ENCODE results near the gene DMD. TPM values are rescaled to one million over a fixed set of nuclear protein-coding genes. Genes with fewer than 3 reads are reported as not detected.
A peak's percentile ranks its signal among the peaks of the same experiment; 100 is the strongest.

Gene DMD
- polyA plus RNA-seq, 3 donors, result 0.23 TPM; not detected in 2

DNA sequence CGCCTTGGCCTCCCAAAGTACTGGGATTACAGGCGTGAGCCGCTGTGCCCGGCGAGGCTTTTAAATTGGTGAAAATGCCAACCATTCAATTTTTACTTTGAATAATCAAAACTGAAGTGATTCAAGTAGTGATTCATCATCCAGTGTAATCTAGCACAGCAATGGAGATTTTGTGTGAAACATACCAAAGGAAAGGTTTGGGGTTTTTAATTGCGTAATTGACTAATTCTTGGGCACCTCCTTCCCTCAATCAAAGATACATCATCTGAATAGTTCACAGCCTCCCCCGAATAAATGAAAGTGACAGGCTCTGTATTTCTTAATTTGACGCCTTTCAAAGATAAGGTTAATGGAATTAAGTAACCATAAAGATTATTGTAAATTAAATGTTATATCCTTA is 69.0 kb downstream of the DMD start:
- H3K27ac ChIP-seq (ENCODE audit: low read depth in 1 of 2, low read length in 2 of 2), result no peak overlapping the region
- Mint-ChIP-seq H3K4me1 (no peaks in the 10 kb centered on the region), H3K27ac (peak overlapping the region in 1 of 7 donors; percentile 35), H3K9me3 (peaks cover 0 to 3% (median 0%) of the 10 kb centered on the region in 7 donors), H3K36me3 (no peaks in the 10 kb centered on the region), H3K4me3 (no peak overlapping the region), H3K27me3 (ENCODE audit: low read depth in 3 of 3) (no peaks in the 10 kb centered on the region)
- DNase-seq, result no peak
- H3K79me2 ChIP-seq (ENCODE audit: insufficient read depth, low read length), result no peaks in the 10 kb centered on the region
- H3K9ac ChIP-seq (ENCODE audit: insufficient read depth, low read length, poor library complexity, severe bottlenecking), result no peak overlapping the region
- no peaks in the 10 kb centered on the region for H3K9me3 ChIP-seq (replicated peaks in 1 of 2; ENCODE audit: control insufficient read depth in 1 of 2, insufficient read depth in 1 of 2, low read length in 2 of 2)
- H3K4me2 ChIP-seq (replicated peaks; ENCODE audit: extremely low read depth, low read length, poor library complexity, severe bottlenecking), result no peak overlapping the region
- H3K4me1 ChIP-seq (ENCODE audit: control insufficient read depth in 1 of 2, insufficient read depth in 2 of 2, low read length in 2 of 2), result no peaks in the 10 kb centered on the region
- TF ChIP-seq, protein P1, sequence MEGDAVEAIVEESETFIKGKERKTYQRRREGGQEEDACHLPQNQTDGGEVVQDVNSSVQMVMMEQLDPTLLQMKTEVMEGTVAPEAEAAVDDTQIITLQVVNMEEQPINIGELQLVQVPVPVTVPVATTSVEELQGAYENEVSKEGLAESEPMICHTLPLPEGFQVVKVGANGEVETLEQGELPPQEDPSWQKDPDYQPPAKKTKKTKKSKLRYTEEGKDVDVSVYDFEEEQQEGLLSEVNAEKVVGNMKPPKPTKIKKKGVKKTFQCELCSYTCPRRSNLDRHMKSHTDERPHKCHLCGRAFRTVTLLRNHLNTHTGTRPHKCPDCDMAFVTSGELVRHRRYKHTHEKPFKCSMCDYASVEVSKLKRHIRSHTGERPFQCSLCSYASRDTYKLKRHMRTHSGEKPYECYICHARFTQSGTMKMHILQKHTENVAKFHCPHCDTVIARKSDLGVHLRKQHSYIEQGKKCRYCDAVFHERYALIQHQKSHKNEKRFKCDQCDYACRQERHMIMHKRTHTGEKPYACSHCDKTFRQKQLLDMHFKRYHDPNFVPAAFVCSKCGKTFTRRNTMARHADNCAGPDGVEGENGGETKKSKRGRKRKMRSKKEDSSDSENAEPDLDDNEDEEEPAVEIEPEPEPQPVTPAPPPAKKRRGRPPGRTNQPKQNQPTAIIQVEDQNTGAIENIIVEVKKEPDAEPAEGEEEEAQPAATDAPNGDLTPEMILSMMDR (IDR thresholded peaks at IDR 0.05), result no peak
- no peaks in the 10 kb centered on the region for H3K27me3 ChIP-seq (ENCODE audit: control insufficient read depth in 2 of 2, insufficient read depth in 2 of 2, low read length in 2 of 2)
- H3K4me3 ChIP-seq (replicated peaks in 1 of 3; ENCODE audit: low read depth in 2 of 3, low read length in 3 of 3), result no peak overlapping the region
- no CpG with 5 or more reads among the region's 8 CpGs for WGBS (ENCODE audit: insufficient coverage)
- intact Hi-C loops (cut with micrococcal nuclease), result no loop called here
- H4K20me1 ChIP-seq (ENCODE audit: insufficient read depth, low read length), result no peaks in the 10 kb centered on the region
- H3K36me3 ChIP-seq (replicated peaks in 1 of 2; ENCODE audit: control insufficient read depth in 1 of 2, insufficient read depth in 2 of 2, low read length in 2 of 2), result no peaks in the 10 kb centered on the region
- no peak overlapping the region for H2AFZ ChIP-seq (ENCODE audit: insufficient read depth, low read depth, low read length, poor library complexity, severe bottlenecking)

DNA sequence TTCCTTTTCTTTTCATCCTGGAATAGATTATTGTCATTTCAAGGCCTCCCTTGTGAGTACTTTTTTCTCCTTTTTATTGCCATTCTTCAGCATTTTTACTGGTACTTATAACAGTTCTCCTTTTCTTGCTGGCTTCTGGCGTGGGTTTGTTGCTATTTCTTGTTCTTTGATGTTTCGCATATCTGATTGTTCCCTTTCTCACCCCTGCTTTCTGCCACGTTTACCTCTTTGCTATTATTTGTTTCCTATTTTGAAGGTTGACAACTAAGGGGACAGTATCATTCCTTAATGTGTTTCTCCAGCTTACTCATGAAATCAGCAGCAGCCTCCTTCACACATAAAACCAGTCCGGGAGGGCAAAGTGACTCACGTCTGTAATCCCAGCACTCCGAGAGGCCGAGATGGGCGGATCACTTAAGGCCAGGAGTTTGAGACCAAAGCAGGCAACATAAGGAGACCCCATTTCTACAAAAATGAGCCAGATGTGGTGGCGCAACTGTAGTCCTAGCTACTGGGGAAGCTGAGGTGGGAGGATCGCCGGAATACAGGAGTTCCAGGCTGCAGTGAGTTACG is 72.6 kb downstream of the DMD start:
- Histone ChIP-seq H3K27ac (ENCODE audit: low read depth in 1 of 2, low read length in 2 of 2) (no peak overlapping the region), H3K27me3 (ENCODE audit: control insufficient read depth in 2 of 2, insufficient read depth in 2 of 2, low read length in 2 of 2) (no peaks in the 10 kb centered on the region), H3K9me3 (replicated peaks in 1 of 2; ENCODE audit: control insufficient read depth in 1 of 2, insufficient read depth in 1 of 2, low read length in 2 of 2) (no peaks in the 10 kb centered on the region), H3K4me2 (replicated peaks; ENCODE audit: extremely low read depth, low read length, poor library complexity, severe bottlenecking) (no peak overlapping the region), H2AFZ (ENCODE audit: insufficient read depth, low read depth, low read length, poor library complexity, severe bottlenecking) (no peak overlapping the region), H4K20me1 (ENCODE audit: insufficient read depth, low read length) (no peaks in the 10 kb centered on the region), H3K9ac (ENCODE audit: insufficient read depth, low read length, poor library complexity, severe bottlenecking) (no peak overlapping the region), H3K4me3 (replicated peaks in 1 of 3; ENCODE audit: low read depth in 2 of 3, low read length in 3 of 3) (no peak overlapping the region), H3K4me1 (ENCODE audit: control insufficient read depth in 1 of 2, insufficient read depth in 2 of 2, low read length in 2 of 2) (no peaks in the 10 kb centered on the region), H3K79me2 (ENCODE audit: insufficient read depth, low read length) (no peaks in the 10 kb centered on the region), H3K36me3 (replicated peaks in 1 of 2; ENCODE audit: control insufficient read depth in 1 of 2, insufficient read depth in 2 of 2, low read length in 2 of 2) (no peaks in the 10 kb centered on the region)
- Mint-ChIP-seq H3K4me3 (no peak overlapping the region), H3K9me3 (peaks cover 0 to 3% (median 0%) of the 10 kb centered on the region in 7 donors), H3K27me3 (ENCODE audit: low read depth in 3 of 3) (no peaks in the 10 kb centered on the region), H3K27ac (no peak overlapping the region), H3K4me1 (no peaks in the 10 kb centered on the region), H3K36me3 (no peaks in the 10 kb centered on the region)
- WGBS (ENCODE audit: insufficient coverage), result no CpG with 5 or more reads among the region's 12 CpGs
- intact Hi-C loops (cut with micrococcal nuclease), result no loop called here
- DNase-seq, result no peak
- TF ChIP-seq, protein P1 (IDR thresholded peaks at IDR 0.05), result no peak

Data from CD14-positive monocyte (primary cell).